ENCODE measurements around the gene CUBN.

Gene CUBN

GRCh38 chr10:16915300-16915699 is 214.3 kb downstream of the CUBN start:
- no peaks in the 10 kb centered on the region for H3K27me3 ChIP-seq (replicated peaks; ENCODE audit: control insufficient read depth, insufficient read depth, low read length, poor library complexity, severe bottlenecking)
- DNase-seq, result no peak

GRCh38 chr10:16913266-16913665 is 216.3 kb downstream of the CUBN start:
- Histone ChIP-seq H3K9me3 (ENCODE audit: control insufficient read depth, low read length) (no peaks in the 10 kb centered on the region), H3K27me3 (replicated peaks; ENCODE audit: control insufficient read depth, insufficient read depth, low read length, poor library complexity, severe bottlenecking) (no peaks in the 10 kb centered on the region), H3K36me3 (ENCODE audit: control insufficient read depth, insufficient read depth, low read length) (no peaks in the 10 kb centered on the region), H3K4me1 (ENCODE audit: control insufficient read depth, insufficient read depth, low read length, poor library complexity, severe bottlenecking) (no peaks in the 10 kb centered on the region), H3K27ac (ENCODE audit: insufficient read depth, low read length, poor library complexity, severe bottlenecking) (no peak overlapping the region), H3K4me3 (ENCODE audit: insufficient read depth, low read depth, low read length, poor library complexity, severe bottlenecking) (no peak overlapping the region)
- no peak for DNase-seq

More at GRCh38 chr10:16915300-16915699, 214.3 kb downstream of the CUBN start:
- no peak overlapping the region for H3K4me3 ChIP-seq (ENCODE audit: insufficient read depth, low read depth, low read length, poor library complexity, severe bottlenecking)
- no peak overlapping the region for H3K27ac ChIP-seq (ENCODE audit: insufficient read depth, low read length, poor library complexity, severe bottlenecking)
- H3K36me3 ChIP-seq (ENCODE audit: control insufficient read depth, insufficient read depth, low read length), result no peaks in the 10 kb centered on the region
- H3K9me3 ChIP-seq (ENCODE audit: control insufficient read depth, low read length), result no peaks in the 10 kb centered on the region
- H3K4me1 ChIP-seq (ENCODE audit: control insufficient read depth, insufficient read depth, low read length, poor library complexity, severe bottlenecking), result no peaks in the 10 kb centered on the region

GRCh38 chr10:16910793-16911164 is 218.8 kb downstream of the CUBN start:
- Histone ChIP-seq H3K9me3 (ENCODE audit: control insufficient read depth, low read length) (no peaks in the 10 kb centered on the region), H3K4me3 (ENCODE audit: insufficient read depth, low read depth, low read length, poor library complexity, severe bottlenecking) (no peak overlapping the region), H3K27ac (ENCODE audit: insufficient read depth, low read length, poor library complexity, severe bottlenecking) (no peak overlapping the region), H3K4me1 (ENCODE audit: control insufficient read depth, insufficient read depth, low read length, poor library complexity, severe bottlenecking) (no peaks in the 10 kb centered on the region), H3K36me3 (ENCODE audit: control insufficient read depth, insufficient read depth, low read length) (no peaks in the 10 kb centered on the region), H3K27me3 (replicated peaks; ENCODE audit: control insufficient read depth, insufficient read depth, low read length, poor library complexity, severe bottlenecking) (no peaks in the 10 kb centered on the region)
- no peak for DNase-seq

GRCh38 chr10:16909961-16910792 is 219.4 kb downstream of the CUBN start:
- no peaks in the 10 kb centered on the region for H3K36me3 ChIP-seq (ENCODE audit: control insufficient read depth, insufficient read depth, low read length)
- H3K4me3 ChIP-seq (ENCODE audit: insufficient read depth, low read depth, low read length, poor library complexity, severe bottlenecking), result no peak overlapping the region
- H3K27me3 ChIP-seq (replicated peaks; ENCODE audit: control insufficient read depth, insufficient read depth, low read length, poor library complexity, severe bottlenecking), result no peaks in the 10 kb centered on the region
- H3K4me1 ChIP-seq (ENCODE audit: control insufficient read depth, insufficient read depth, low read length, poor library complexity, severe bottlenecking), result no peaks in the 10 kb centered on the region
- no peak for DNase-seq
- no peak overlapping the region for H3K27ac ChIP-seq (ENCODE audit: insufficient read depth, low read length, poor library complexity, severe bottlenecking)
- H3K9me3 ChIP-seq (ENCODE audit: control insufficient read depth, low read length), result no peaks in the 10 kb centered on the region

- no peak overlapping the region for H3K27ac ChIP-seq (ENCODE audit: insufficient read depth, low read length, poor library complexity, severe bottlenecking)
- no peak for DNase-seq
Observed at GRCh38 chr10:16909271-16909767, 220.3 kb downstream of the CUBN start.

GRCh38 chr10:16907687-16908086 is 221.9 kb downstream of the CUBN start:
- H3K36me3 ChIP-seq (ENCODE audit: control insufficient read depth, insufficient read depth, low read length), result no peaks in the 10 kb centered on the region
- no peak for DNase-seq

More at GRCh38 chr10:16909271-16909767, 220.3 kb downstream of the CUBN start:
- Histone ChIP-seq H3K4me3 (ENCODE audit: insufficient read depth, low read depth, low read length, poor library complexity, severe bottlenecking) (no peak overlapping the region), H3K36me3 (ENCODE audit: control insufficient read depth, insufficient read depth, low read length) (no peaks in the 10 kb centered on the region), H3K9me3 (ENCODE audit: control insufficient read depth, low read length) (no peaks in the 10 kb centered on the region), H3K4me1 (ENCODE audit: control insufficient read depth, insufficient read depth, low read length, poor library complexity, severe bottlenecking) (no peaks in the 10 kb centered on the region), H3K27me3 (replicated peaks; ENCODE audit: control insufficient read depth, insufficient read depth, low read length, poor library complexity, severe bottlenecking) (no peaks in the 10 kb centered on the region)

GRCh38 chr10:16905320-16905719 is 224.3 kb downstream of the CUBN start:
- Histone ChIP-seq H3K36me3 (ENCODE audit: control insufficient read depth, insufficient read depth, low read length) (no peaks in the 10 kb centered on the region), H3K9me3 (ENCODE audit: control insufficient read depth, low read length) (no peaks in the 10 kb centered on the region), H3K27me3 (replicated peaks; ENCODE audit: control insufficient read depth, insufficient read depth, low read length, poor library complexity, severe bottlenecking) (no peaks in the 10 kb centered on the region), H3K4me3 (ENCODE audit: insufficient read depth, low read depth, low read length, poor library complexity, severe bottlenecking) (no peak overlapping the region), H3K27ac (ENCODE audit: insufficient read depth, low read length, poor library complexity, severe bottlenecking) (no peak overlapping the region), H3K4me1 (ENCODE audit: control insufficient read depth, insufficient read depth, low read length, poor library complexity, severe bottlenecking) (no peaks in the 10 kb centered on the region)
- DNase-seq, result no peak

More at GRCh38 chr10:16907687-16908086, 221.9 kb downstream of the CUBN start:
- no peaks in the 10 kb centered on the region for H3K9me3 ChIP-seq (ENCODE audit: control insufficient read depth, low read length)
- no peaks in the 10 kb centered on the region for H3K4me1 ChIP-seq (ENCODE audit: control insufficient read depth, insufficient read depth, low read length, poor library complexity, severe bottlenecking)
- H3K27me3 ChIP-seq (replicated peaks; ENCODE audit: control insufficient read depth, insufficient read depth, low read length, poor library complexity, severe bottlenecking), result no peaks in the 10 kb centered on the region
- H3K4me3 ChIP-seq (ENCODE audit: insufficient read depth, low read depth, low read length, poor library complexity, severe bottlenecking), result no peak overlapping the region
- no peak overlapping the region for H3K27ac ChIP-seq (ENCODE audit: insufficient read depth, low read length, poor library complexity, severe bottlenecking)

GRCh38 chr10:16904639-16905061 is 225.0 kb downstream of the CUBN start:
- DNase-seq, result no peak
- Histone ChIP-seq H3K4me3 (ENCODE audit: insufficient read depth, low read depth, low read length, poor library complexity, severe bottlenecking) (no peak overlapping the region), H3K27ac (ENCODE audit: insufficient read depth, low read length, poor library complexity, severe bottlenecking) (no peak overlapping the region), H3K36me3 (ENCODE audit: control insufficient read depth, insufficient read depth, low read length) (no peaks in the 10 kb centered on the region), H3K9me3 (ENCODE audit: control insufficient read depth, low read length) (no peaks in the 10 kb centered on the region), H3K4me1 (ENCODE audit: control insufficient read depth, insufficient read depth, low read length, poor library complexity, severe bottlenecking) (no peaks in the 10 kb centered on the region), H3K27me3 (replicated peaks; ENCODE audit: control insufficient read depth, insufficient read depth, low read length, poor library complexity, severe bottlenecking) (no peaks in the 10 kb centered on the region)

- Histone ChIP-seq H3K4me1 (ENCODE audit: control insufficient read depth, insufficient read depth, low read length, poor library complexity, severe bottlenecking) (no peaks in the 10 kb centered on the region), H3K9me3 (ENCODE audit: control insufficient read depth, low read length) (no peaks in the 10 kb centered on the region), H3K36me3 (ENCODE audit: control insufficient read depth, insufficient read depth, low read length) (no peaks in the 10 kb centered on the region), H3K4me3 (ENCODE audit: insufficient read depth, low read depth, low read length, poor library complexity, severe bottlenecking) (no peak overlapping the region), H3K27me3 (replicated peaks; ENCODE audit: control insufficient read depth, insufficient read depth, low read length, poor library complexity, severe bottlenecking) (no peaks in the 10 kb centered on the region), H3K27ac (ENCODE audit: insufficient read depth, low read length, poor library complexity, severe bottlenecking) (no peak overlapping the region)
- no peak for DNase-seq
Observed at GRCh38 chr10:16904049-16904448, 225.6 kb downstream of the CUBN start.

- Histone ChIP-seq H3K9me3 (ENCODE audit: control insufficient read depth, low read length) (no peaks in the 10 kb centered on the region), H3K4me1 (ENCODE audit: control insufficient read depth, insufficient read depth, low read length, poor library complexity, severe bottlenecking) (no peaks in the 10 kb centered on the region), H3K27ac (ENCODE audit: insufficient read depth, low read length, poor library complexity, severe bottlenecking) (no peak overlapping the region), H3K27me3 (replicated peaks; ENCODE audit: control insufficient read depth, insufficient read depth, low read length, poor library complexity, severe bottlenecking) (no peaks in the 10 kb centered on the region), H3K4me3 (ENCODE audit: insufficient read depth, low read depth, low read length, poor library complexity, severe bottlenecking) (no peak overlapping the region), H3K36me3 (ENCODE audit: control insufficient read depth, insufficient read depth, low read length) (no peaks in the 10 kb centered on the region)
- DNase-seq, result no peak
Observed at GRCh38 chr10:16902606-16903005, 227.0 kb downstream of the CUBN start.

Measured in effector memory CD4-positive, alpha-beta T cell (primary cell).